Neural cell (in vitro differentiated cells): ENCODE measurements around the gene ZDHHC14. TPM values are rescaled to one million over a fixed set of nuclear protein-coding genes. Genes with fewer than 3 reads are reported as not detected.

Experiments used
- H2AFZ ChIP-seq: fragments of 200-600, 300-800 bp; sonication (generic), shearing (Covaris generic); 2 replicates; pipeline ENCODE4 v1.6.0; 2014; ENCODE audit warnings: low read depth, mild to moderate bottlenecking, antibody characterized with exemption, low read length, moderate library complexity
- H3F3A ChIP-seq: fragments of 200-600 bp; shearing (Covaris generic); 2 replicates; pipeline ENCODE4 v1.6.1; 2016; ENCODE audit warnings: mild to moderate bottlenecking, moderate library complexity, mixed read lengths, antibody characterized with exemption, low read length; ENCODE audit not compliant: insufficient read depth, poor library complexity, severe bottlenecking
- H3K27ac ChIP-seq: fragments of 200-600, 300-800 bp; sonication (generic), shearing (Covaris generic); 2 replicates; pipeline ENCODE4 v1.5.1; 2014; ENCODE audit warnings: mild to moderate bottlenecking, low read length, moderate library complexity
- H3K27me3 ChIP-seq: fragments of 300-800, 200-600 bp; sonication (generic), shearing (Covaris generic); 2 replicates; pipeline ENCODE4 v1.6.0; 2014; ENCODE audit warnings: mild to moderate bottlenecking, low read depth, low read length, moderate library complexity; ENCODE audit not compliant: insufficient read depth
- H3K36me3 ChIP-seq: fragments of 300-800, 200-600 bp; sonication (generic), shearing (Covaris generic); 2 replicates; pipeline ENCODE4 v1.5.1; 2014; ENCODE audit warnings: mild to moderate bottlenecking, antibody characterized with exemption, low read length, moderate library complexity; ENCODE audit not compliant: insufficient read depth
- H3K4me2 ChIP-seq: fragments of 300-800, 200-600 bp; sonication (generic), shearing (Covaris generic); 2 replicates; pipeline ENCODE4 v1.6.0; 2014; ENCODE audit warnings: mild to moderate bottlenecking, low read length
- H3K4me3 ChIP-seq: fragments of 300-800, 200-600 bp; sonication (generic), shearing (Covaris generic); 2 replicates; pipeline ENCODE4 v1.5.1; 2014; ENCODE audit warnings: mild to moderate bottlenecking, low read length, moderate library complexity
- H3K79me2 ChIP-seq: fragments of 200-600 bp; shearing (Covaris generic); replicated peaks from 2 replicates; pipeline ENCODE4 v1.6.0; 2014; ENCODE audit warnings: mild to moderate bottlenecking, low read length, moderate library complexity; ENCODE audit not compliant: insufficient read depth
- H3K9ac ChIP-seq: fragments of 300-800, 200-600 bp; sonication (generic), shearing (Covaris generic); 2 replicates; pipeline ENCODE4 v1.6.1; 2016; ENCODE audit warnings: mild to moderate bottlenecking, low read length, mixed read lengths
- H3K9me2 ChIP-seq: fragments of 200-600 bp; shearing (Covaris generic); 2 replicates; pipeline ENCODE4 v1.6.1; 2016; ENCODE audit warnings: mild to moderate bottlenecking, low read length, mixed read lengths; ENCODE audit not compliant: insufficient read depth
- H3K9me3 ChIP-seq: fragments of 200-600, 300-800 bp; sonication (generic), shearing (Covaris generic); 2 replicates; pipeline ENCODE4 v1.6.1; 2016; ENCODE audit warnings: mild to moderate bottlenecking, mixed run types, low read length, moderate library complexity, mixed read lengths
- H4K20me1 ChIP-seq: fragments of 200-600 bp; shearing (Covaris generic); 2 replicates; pipeline ENCODE4 v1.6.1; 2016; ENCODE audit warnings: mild to moderate bottlenecking, mixed run types; ENCODE audit not compliant: insufficient read depth
- CTCF ChIP-seq: fragments of 450-650 bp; IDR thresholded peaks from 2 replicates; pipeline ENCODE4 v1.5.1; 2014; ENCODE audit warnings: antibody characterized with exemption, mild to moderate bottlenecking, moderate library complexity; ENCODE audit not compliant: poor library complexity, severe bottlenecking
- EP300 ChIP-seq: fragments of 450-650 bp; conservative IDR thresholded peaks from 2 replicates; pipeline ENCODE4 v1.6.1; 2014; ENCODE audit warnings: antibody characterized with exemption, mild to moderate bottlenecking, moderate library complexity; ENCODE audit not compliant: poor library complexity, severe bottlenecking
- EZH2 ChIP-seq: fragments of 200-600, 300-800 bp; shearing (Covaris generic), sonication (generic); IDR thresholded peaks from 2 replicates; pipeline ENCODE4 v1.6.1; 2014; ENCODE audit warnings: antibody characterized with exemption, low read length, borderline replicate concordance, mild to moderate bottlenecking; ENCODE audit not compliant: insufficient read depth, poor library complexity, severe bottlenecking
- MXI1 ChIP-seq: fragments of 450-650 bp; conservative IDR thresholded peaks from 2 replicates; pipeline ENCODE4 v1.6.1; 2014; ENCODE audit warnings: antibody characterized with exemption, mild to moderate bottlenecking; ENCODE audit not compliant: poor library complexity, severe bottlenecking
- POLR2AphosphoS5 ChIP-seq: IDR thresholded peaks from 2 replicates; pipeline ENCODE4 v1.6.1; 2012
- RAD21 ChIP-seq: fragments of 450-650 bp; conservative IDR thresholded peaks from 2 replicates; pipeline ENCODE4 v1.6.1; 2014; ENCODE audit warnings: antibody characterized with exemption, mild to moderate bottlenecking, moderate library complexity
- REST ChIP-seq: IDR thresholded peaks from 2 replicates; pipeline ENCODE4 v1.6.1; 2012; ENCODE audit warnings: borderline replicate concordance
- SMC3 ChIP-seq: fragments of 450-650 bp; conservative IDR thresholded peaks from 2 replicates; pipeline ENCODE4 v1.6.1; 2014; ENCODE audit warnings: antibody characterized with exemption, mild to moderate bottlenecking, moderate library complexity; ENCODE audit not compliant: poor library complexity
- TAF1 ChIP-seq: IDR thresholded peaks from 2 replicates; pipeline ENCODE4 v1.6.1; 2012; ENCODE audit warnings: low read depth
- polyA plus RNA-seq: library from polyadenylated mRNA; depleted of rRNA; stranded (reverse); fragments of >200 nt; gene quantifications from 2 replicates; pipeline ENCODE4 v1.2.3, GENCODE V29; 2014

ZDHHC14 gene
- polyA plus RNA-seq, 1 donor from 2014 or later, result 4.1 TPM

GRCh38 chr6:157492741-157493140 lies 111.8 kb downstream of the ZDHHC14 start:
- no peak overlapping the region for H3K4me3 ChIP-seq
- H4K20me1 ChIP-seq, result no peaks in the 10 kb centered on the region
- no peak overlapping the region for H3K4me2 ChIP-seq
- H2AFZ ChIP-seq, result no peak overlapping the region
- H3K27me3 ChIP-seq, result no peaks in the 10 kb centered on the region
- H3K27ac ChIP-seq, result no peak overlapping the region
- H3K9ac ChIP-seq, result no peak overlapping the region
- H3K79me2 ChIP-seq, result no peaks in the 10 kb centered on the region
- TF ChIP-seq MXI1 (no peak), EP300 (no peak), REST (no peak), CTCF (no peak), RAD21 (no peak), EZH2 (no peak), TAF1 (no peak), SMC3 (no peak), POLR2AphosphoS5 (no peak)
- no peaks in the 10 kb centered on the region for H3F3A ChIP-seq
- no peaks in the 10 kb centered on the region for H3K9me3 ChIP-seq
- no peaks in the 10 kb centered on the region for H3K9me2 ChIP-seq
- no peaks in the 10 kb centered on the region for H3K36me3 ChIP-seq

DNA sequence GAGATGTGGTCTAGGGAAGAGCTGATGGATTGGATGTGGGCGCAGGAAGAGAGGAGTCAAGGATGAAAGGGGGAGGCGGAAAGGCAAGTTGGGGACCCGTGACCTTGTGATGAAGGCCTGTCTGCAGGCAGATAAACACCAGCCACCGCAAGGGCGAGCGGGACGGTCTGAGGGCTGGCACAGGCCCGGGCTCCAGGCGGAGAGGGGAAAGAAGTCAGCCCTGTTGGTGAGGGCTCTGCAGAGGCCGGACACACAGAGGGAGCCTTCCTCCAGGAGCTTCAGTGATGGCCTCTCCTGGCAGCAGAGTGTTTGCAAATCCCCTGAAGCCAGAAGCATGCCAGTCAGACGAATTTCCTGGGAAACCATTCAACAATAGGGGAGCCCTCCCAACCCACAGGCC lies 112.2 kb downstream of the ZDHHC14 start:
- H3K27ac ChIP-seq, result no peak overlapping the region
- H2AFZ ChIP-seq, result no peak overlapping the region
- no peaks in the 10 kb centered on the region for H3K27me3 ChIP-seq
- no peaks in the 10 kb centered on the region for H3K9me2 ChIP-seq
- H4K20me1 ChIP-seq, result no peaks in the 10 kb centered on the region
- no peak overlapping the region for H3K4me3 ChIP-seq
- no peaks in the 10 kb centered on the region for H3K9me3 ChIP-seq
- no peak overlapping the region for H3K9ac ChIP-seq
- no peaks in the 10 kb centered on the region for H3K79me2 ChIP-seq
- TF ChIP-seq EP300 (no peak), POLR2AphosphoS5 (no peak), TAF1 (no peak), REST (no peak), MXI1 (no peak), RAD21 (no peak), EZH2 (no peak), CTCF (no peak), SMC3 (no peak)
- H3F3A ChIP-seq, result no peaks in the 10 kb centered on the region
- H3K36me3 ChIP-seq, result no peaks in the 10 kb centered on the region
- no peak overlapping the region for H3K4me2 ChIP-seq
